Measurements from ENCODE around the gene PRIMA1.

The PRIMA1 gene

DNA sequence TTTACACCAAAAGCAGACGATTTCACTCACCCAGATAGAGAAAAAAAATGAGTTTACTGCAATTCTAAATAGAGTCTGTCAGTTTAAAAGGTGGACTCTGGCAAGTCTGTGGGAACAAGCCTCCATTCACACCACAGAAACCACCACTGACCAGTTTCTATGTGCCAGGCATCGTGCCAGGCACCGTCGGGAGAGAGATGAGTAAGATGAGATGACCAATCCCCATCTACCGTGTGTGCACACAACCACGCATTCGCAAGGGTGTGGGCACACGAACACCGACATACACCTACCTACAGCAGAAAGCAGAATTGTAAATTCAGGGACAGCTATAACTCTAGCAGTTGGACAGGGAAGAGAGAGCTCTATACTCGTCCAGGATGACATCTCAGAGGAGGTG is 58.3 kb downstream of the PRIMA1 start:
- H3K27me3 ChIP-seq (ENCODE audit: control insufficient read depth, low read length) = no peaks in the 10 kb centered on the region
- H3K4me1 ChIP-seq (ENCODE audit: control insufficient read depth, low read length) = no peaks in the 10 kb centered on the region
- no peaks in the 10 kb centered on the region for H3F3A ChIP-seq (ENCODE audit: control insufficient read depth, insufficient read depth)
- H3K36me3 ChIP-seq (ENCODE audit: control insufficient read depth, low read length) = no peaks in the 10 kb centered on the region
- TF ChIP-seq EZH2phosphoT487 (IDR thresholded peaks at IDR 0.05; ENCODE audit: borderline replicate concordance, low read length) (no peak), CTCF (IDR thresholded peaks at IDR 0.05; ENCODE audit: low read depth, low read length, poor library complexity, severe bottlenecking) (no peak)
- no peaks in the 10 kb centered on the region for H4K20me1 ChIP-seq (ENCODE audit: control insufficient read depth, insufficient read depth, low read depth, low read length)
- no peak overlapping the region for H3K4me2 ChIP-seq (ENCODE audit: low read length)
- H3K27ac ChIP-seq (ENCODE audit: low read depth, low read length) = no peak overlapping the region
- H3K79me2 ChIP-seq (ENCODE audit: control insufficient read depth, low read length) = no peaks in the 10 kb centered on the region
- no peaks in the 10 kb centered on the region for H3K9me2 ChIP-seq (replicated peaks; ENCODE audit: control insufficient read depth, low read length)
- no peaks in the 10 kb centered on the region for H3K9me3 ChIP-seq (ENCODE audit: control insufficient read depth, insufficient read depth, low read length)
- no peak overlapping the region for H3K4me3 ChIP-seq (ENCODE audit: low read length)

- Histone ChIP-seq H3K9me2 (replicated peaks; ENCODE audit: control insufficient read depth, low read length) (no peaks in the 10 kb centered on the region), H3K27me3 (ENCODE audit: control insufficient read depth, low read length) (no peaks in the 10 kb centered on the region), H3K4me1 (ENCODE audit: control insufficient read depth, low read length) (no peaks in the 10 kb centered on the region), H3K4me2 (ENCODE audit: low read length) (no peak overlapping the region), H3K79me2 (ENCODE audit: control insufficient read depth, low read length) (no peaks in the 10 kb centered on the region), H3K9me3 (ENCODE audit: control insufficient read depth, insufficient read depth, low read length) (no peaks in the 10 kb centered on the region), H3K27ac (ENCODE audit: low read depth, low read length) (no peak overlapping the region), H3K4me3 (ENCODE audit: low read length) (no peak overlapping the region), H4K20me1 (ENCODE audit: control insufficient read depth, insufficient read depth, low read depth, low read length) (no peaks in the 10 kb centered on the region), H3F3A (ENCODE audit: control insufficient read depth, insufficient read depth) (no peaks in the 10 kb centered on the region), H3K36me3 (ENCODE audit: control insufficient read depth, low read length) (no peaks in the 10 kb centered on the region)
- TF ChIP-seq CTCF (IDR thresholded peaks at IDR 0.05; ENCODE audit: low read depth, low read length, poor library complexity, severe bottlenecking) (no peak), EZH2phosphoT487 (IDR thresholded peaks at IDR 0.05; ENCODE audit: borderline replicate concordance, low read length) (no peak)
These were observed 59.7 kb downstream of the PRIMA1 start for GRCh38 chr14:93728651-93729016.

DNA sequence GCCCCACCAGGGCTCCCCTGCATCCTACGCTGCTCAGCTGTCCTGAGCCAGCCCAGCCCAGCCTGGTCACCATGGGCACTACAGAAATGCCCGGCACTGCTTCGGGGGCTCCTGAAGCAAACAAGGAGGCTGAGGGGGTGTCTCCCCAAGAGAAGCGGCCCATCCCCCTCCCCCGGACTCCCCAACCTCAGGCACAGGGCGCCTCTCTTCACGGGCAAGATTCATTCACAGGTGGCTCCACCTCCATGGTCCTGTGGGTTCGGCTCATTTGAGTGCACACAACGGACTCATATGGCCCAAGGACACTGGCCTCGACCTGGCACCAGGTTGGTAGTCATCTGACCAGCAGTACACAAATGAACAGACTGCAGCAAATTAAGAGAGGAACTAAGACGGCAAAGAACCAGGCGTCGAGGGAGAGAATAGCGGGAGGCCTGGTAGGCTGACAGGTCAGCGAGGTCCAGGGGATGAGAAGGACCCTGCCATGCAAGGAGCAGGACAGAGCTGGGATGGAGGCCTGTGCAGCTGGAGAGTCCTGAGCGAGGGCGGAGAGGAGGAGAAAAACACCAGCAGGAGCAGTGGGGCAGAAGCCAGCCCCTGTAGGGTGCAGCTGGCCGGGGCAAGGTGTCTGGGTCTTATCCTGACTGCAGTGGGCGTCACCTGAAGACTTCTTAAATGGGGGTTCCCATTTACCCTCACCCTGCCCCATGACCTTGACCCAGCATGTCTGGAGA is 60.2 kb downstream of the PRIMA1 start:
- Histone ChIP-seq H3F3A (ENCODE audit: control insufficient read depth, insufficient read depth) (no peaks in the 10 kb centered on the region), H3K4me2 (ENCODE audit: low read length) (no peak overlapping the region), H3K79me2 (ENCODE audit: control insufficient read depth, low read length) (no peaks in the 10 kb centered on the region), H3K4me1 (ENCODE audit: control insufficient read depth, low read length) (no peaks in the 10 kb centered on the region), H3K27me3 (ENCODE audit: control insufficient read depth, low read length) (no peaks in the 10 kb centered on the region), H4K20me1 (ENCODE audit: control insufficient read depth, insufficient read depth, low read depth, low read length) (no peaks in the 10 kb centered on the region), H3K27ac (ENCODE audit: low read depth, low read length) (no peak overlapping the region), H3K9me2 (replicated peaks; ENCODE audit: control insufficient read depth, low read length) (no peaks in the 10 kb centered on the region), H3K9me3 (ENCODE audit: control insufficient read depth, insufficient read depth, low read length) (no peaks in the 10 kb centered on the region), H3K4me3 (ENCODE audit: low read length) (no peak overlapping the region), H3K36me3 (ENCODE audit: control insufficient read depth, low read length) (no peaks in the 10 kb centered on the region)
- TF ChIP-seq CTCF (IDR thresholded peaks at IDR 0.05; ENCODE audit: low read depth, low read length, poor library complexity, severe bottlenecking) (no peak), EZH2phosphoT487 (IDR thresholded peaks at IDR 0.05; ENCODE audit: borderline replicate concordance, low read length) (no peak)
